HG02623 (cell line): ENCODE data around the gene POP4.
"Not testable (repeated sequence)": the region's sequence is repeated elsewhere in the genome, so short reads cannot be mapped to it uniquely, and the experiment has no call there.

Experiments
- ATAC-seq: cut with Tn5 transposase; IDR thresholded peaks from one replicate; pipeline ENCODE4 v1.9.1; 2021; ENCODE audit warnings: moderate library complexity; ENCODE audit not compliant: unreplicated experiment

Gene POP4

GRCh38 chr19:29605653-29606419 is at the start of gene POP4:
POP4 (plus strand) TSS chr19:29606283; CDS start chr19:29606319, 36 bp downstream.
- ATAC-seq: peak; percentile 62

- ATAC-seq: not testable (repeated sequence)
These were observed 47.0 kb upstream of the POP4 start for GRCh38 chr19:29559110-29559509.

GRCh38 chr19:29559743-29560142 is 46.3 kb upstream of the POP4 start:
- ATAC-seq: no peak

- ATAC-seq: no peak
These were observed 45.6 kb upstream of the POP4 start for GRCh38 chr19:29560313-29561075.

GRCh38 chr19:29561601-29562000 is 44.5 kb upstream of the POP4 start:
- ATAC-seq: no peak

GRCh38 chr19:29562299-29563297 is 43.5 kb upstream of the POP4 start:
- no peak for ATAC-seq

- no peak for ATAC-seq
These were observed 42.5 kb upstream of the POP4 start for GRCh38 chr19:29563486-29564101.

- ATAC-seq: no peak
These were observed 41.5 kb upstream of the POP4 start for GRCh38 chr19:29564574-29565005.

GRCh38 chr19:29565171-29565570 is 40.9 kb upstream of the POP4 start:
- no peak for ATAC-seq

- ATAC-seq: no peak
These were observed 39.5 kb upstream of the POP4 start for GRCh38 chr19:29566496-29567054.

- no peak for ATAC-seq
These were observed 38.6 kb upstream of the POP4 start for GRCh38 chr19:29567366-29567915.

- no peak for ATAC-seq
These were observed 37.8 kb upstream of the POP4 start for GRCh38 chr19:29568036-29569025.

- ATAC-seq: no peak
These were observed 36.8 kb upstream of the POP4 start for GRCh38 chr19:29569038-29569911.

- no peak for ATAC-seq
These were observed 34.9 kb upstream of the POP4 start for GRCh38 chr19:29571181-29571580.

GRCh38 chr19:29573486-29573885 is 32.6 kb upstream of the POP4 start:
- no peak for ATAC-seq

- no peak for ATAC-seq
These were observed 31.6 kb upstream of the POP4 start for GRCh38 chr19:29574510-29574909.

GRCh38 chr19:29576046-29576606 is 30.0 kb upstream of the POP4 start:
- no peak for ATAC-seq
